Measurements from ENCODE around the gene KIF26B.

- no peak for TF ChIP-seq EZH2 (IDR thresholded peaks at IDR 0.05; ENCODE audit: low read depth, unreplicated experiment)
- no peak for TF ChIP-seq EZH2phosphoT487 (IDR thresholded peaks at IDR 0.05; ENCODE audit: unreplicated experiment)
- TF ChIP-seq CTCF (conservative IDR thresholded peaks at IDR 0.05; ENCODE audit: low read depth in 2 of 2) = no peak
- TF ChIP-seq ZNF462 (CRISPR knock-in tag; IDR thresholded peaks at IDR 0.05) = no peak
- TF ChIP-seq POLR2AphosphoS5 (IDR thresholded peaks at IDR 0.05; ENCODE audit: low read depth) = no peak
- TF ChIP-seq CREB1 (CRISPR knock-in tag; IDR thresholded peaks at IDR 0.05; ENCODE audit: low read depth) = no peak
- no peak for TF ChIP-seq STAT1 (IDR thresholded peaks at IDR 0.05; ENCODE audit: unreplicated experiment)
- TF ChIP-seq REST (IDR thresholded peaks at IDR 0.05; ENCODE audit: unreplicated experiment) = no peak
- TF ChIP-seq JUNB (IDR thresholded peaks at IDR 0.05; ENCODE audit: unreplicated experiment) = no peak
- no peak for TF ChIP-seq ETS1 (IDR thresholded peaks at IDR 0.05)
- no peak for TF ChIP-seq NANOG (IDR thresholded peaks at IDR 0.05; ENCODE audit: borderline replicate concordance)
- TF ChIP-seq ZNF331 (CRISPR knock-in tag; IDR thresholded peaks at IDR 0.05; ENCODE audit: low read depth) = no peak
These were observed 597.8 kb downstream of the KIF26B start for GRCh38 chr1:245752561-245752960.
